A673 (cell line): Measurements from ENCODE around the gene PCNX1. TPM values are rescaled to one million over a fixed set of nuclear protein-coding genes. Genes with fewer than 3 reads are reported as not detected.

Experiments used
- BruUV-seq: library from RNA; stranded (reverse); fragments of 400-500 nt; replicated peaks from 2 replicates; lab custom pipeline; 2021; lab: Mats Ljungman, UMichigan
- CTCF ChIA-PET: fragments of 300-600 bp; sonication (Branson Sonifier 250); formaldehyde crosslinking; loops from one replicate; lab custom pipeline; 2022; ENCODE audit warnings: antibody characterized with exemption; lab: Charles Lee
- POLR2A ChIA-PET: fragments of 300-600 bp; sonication (Branson Sonifier 250); formaldehyde crosslinking; loops from one replicate; lab custom pipeline; 2022; ENCODE audit warnings: antibody characterized with exemption; ENCODE audit not compliant: low non-redundant PET; lab: Charles Lee
- DNase-seq: peaks from one replicate; pipeline ENCODE4 v3.0.0-alpha.2; 2015; ENCODE audit warnings: low spot score
- H3K27ac ChIP-seq: fragments of 200-600 bp; sonication (generic); 2 replicates; pipeline ENCODE4 v1.5.1; 2016; ENCODE audit warnings: mixed run types, low read depth, mild to moderate bottlenecking, mixed read lengths, antibody characterized with exemption, low read length; ENCODE audit not compliant: poor library complexity, severe bottlenecking
- H3K27me3 ChIP-seq: fragments of 200-600 bp; sonication (generic); replicated peaks from 2 replicates; pipeline ENCODE4 v1.6.1; 2017; ENCODE audit warnings: mixed run types, low read depth, mild to moderate bottlenecking, mixed read lengths, antibody characterized with exemption, low read length; ENCODE audit not compliant: insufficient read depth, poor library complexity
- H3K36me3 ChIP-seq: fragments of 200-600 bp; sonication (generic); 2 replicates; pipeline ENCODE4 v1.6.1; 2016; ENCODE audit warnings: mixed run types, mild to moderate bottlenecking, mixed read lengths, antibody characterized with exemption, low read length; ENCODE audit not compliant: insufficient read depth, poor library complexity, severe bottlenecking
- H3K4me1 ChIP-seq: fragments of 200-600 bp; sonication (generic); 2 replicates; pipeline ENCODE4 v1.6.1; 2017; ENCODE audit warnings: mixed run types, mild to moderate bottlenecking, mixed read lengths, antibody characterized with exemption, low read length; ENCODE audit not compliant: insufficient read depth, poor library complexity, severe bottlenecking
- H3K4me3 ChIP-seq: fragments of 200-600 bp; sonication (generic); 2 replicates; pipeline ENCODE4 v1.5.1; 2016; ENCODE audit warnings: low read depth, mixed run types, mild to moderate bottlenecking, mixed read lengths, low read length; ENCODE audit not compliant: poor library complexity, severe bottlenecking
- H3K9me3 ChIP-seq: fragments of 200-600 bp; sonication (generic); 2 replicates; pipeline ENCODE4 v1.6.1; 2016; ENCODE audit warnings: mixed run types, low read depth, mild to moderate bottlenecking, mixed read lengths, antibody characterized with exemption, low read length; ENCODE audit not compliant: poor library complexity, severe bottlenecking
- EZH2 ChIP-seq: fragments of 200-600 bp; sonication (generic); IDR thresholded peaks from 2 replicates; pipeline ENCODE4 v1.6.1; 2017; ENCODE audit warnings: borderline replicate concordance, low read depth, mild to moderate bottlenecking, mixed read lengths, antibody characterized with exemption, low read length; ENCODE audit not compliant: poor library complexity, severe bottlenecking
- intact Hi-C: fragments of 100-400 bp; cut with micrococcal nuclease; formaldehyde crosslinking; loops from one replicate; pipeline ENCODE4 v1.10.0; 2022; ENCODE audit not compliant: unreplicated experiment
- total RNA-seq: library from RNA; stranded (reverse); gene quantifications from 2 replicates; pipeline ENCODE4 v1.2.3, GENCODE V29; 2021
- TF ChIP-seq, protein P1 (sequence below): fragments of 300-800, 200-600 bp; sonication (generic); conservative IDR thresholded peaks from 2 replicates; pipeline ENCODE4 v1.5.1; 2017; ENCODE audit warnings: low read depth, mild to moderate bottlenecking, antibody characterized with exemption, low read length, moderate library complexity, mixed read lengths

The PCNX1 gene
- total RNA-seq, 1 experiment from 2014 or later = 60.7 TPM

GRCh38 chr14:70916300-70916699 is 9.0 kb downstream of the PCNX1 start:
- CTCF ChIA-PET = no interaction called here
- BruUV-seq = no TSS peak
- intact Hi-C loops = no loop called here

DNA sequence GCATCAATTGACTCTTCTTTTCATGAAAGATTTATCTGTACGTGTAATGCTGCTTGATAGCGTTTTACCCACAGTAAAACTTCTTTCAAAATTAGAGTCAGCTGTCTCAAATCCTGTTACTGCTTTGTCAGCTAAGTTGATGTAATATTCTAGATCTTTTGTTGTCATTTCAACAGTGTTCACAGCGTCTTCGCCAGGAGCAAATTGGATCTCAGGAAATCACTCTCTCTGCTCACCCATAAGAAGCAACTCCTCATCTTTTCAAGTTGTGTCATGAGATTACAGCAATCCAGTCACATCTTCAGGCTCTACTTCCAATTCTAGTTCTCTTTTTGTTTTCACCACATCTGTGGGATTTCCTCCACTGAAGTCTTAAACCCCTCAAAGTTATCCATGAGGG is 9.5 kb downstream of the PCNX1 start:
- TF ChIP-seq EZH2 = no peak
- TF ChIP-seq, protein P1, sequence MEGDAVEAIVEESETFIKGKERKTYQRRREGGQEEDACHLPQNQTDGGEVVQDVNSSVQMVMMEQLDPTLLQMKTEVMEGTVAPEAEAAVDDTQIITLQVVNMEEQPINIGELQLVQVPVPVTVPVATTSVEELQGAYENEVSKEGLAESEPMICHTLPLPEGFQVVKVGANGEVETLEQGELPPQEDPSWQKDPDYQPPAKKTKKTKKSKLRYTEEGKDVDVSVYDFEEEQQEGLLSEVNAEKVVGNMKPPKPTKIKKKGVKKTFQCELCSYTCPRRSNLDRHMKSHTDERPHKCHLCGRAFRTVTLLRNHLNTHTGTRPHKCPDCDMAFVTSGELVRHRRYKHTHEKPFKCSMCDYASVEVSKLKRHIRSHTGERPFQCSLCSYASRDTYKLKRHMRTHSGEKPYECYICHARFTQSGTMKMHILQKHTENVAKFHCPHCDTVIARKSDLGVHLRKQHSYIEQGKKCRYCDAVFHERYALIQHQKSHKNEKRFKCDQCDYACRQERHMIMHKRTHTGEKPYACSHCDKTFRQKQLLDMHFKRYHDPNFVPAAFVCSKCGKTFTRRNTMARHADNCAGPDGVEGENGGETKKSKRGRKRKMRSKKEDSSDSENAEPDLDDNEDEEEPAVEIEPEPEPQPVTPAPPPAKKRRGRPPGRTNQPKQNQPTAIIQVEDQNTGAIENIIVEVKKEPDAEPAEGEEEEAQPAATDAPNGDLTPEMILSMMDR = no peak
- Histone ChIP-seq H3K27ac (peak overlapping the region; percentile 61), H3K9me3 (no peaks in the 10 kb centered on the region), H3K27me3 (no peaks in the 10 kb centered on the region), H3K4me3 (no peak overlapping the region), H3K4me1 (peaks cover 60% of the 10 kb centered on the region), H3K36me3 (no peaks in the 10 kb centered on the region)
- CTCF ChIA-PET = no interaction called here
- POLR2A ChIA-PET = interaction anchor here (0.6 kb wide), 1 partner anchor 734 kb away, joined by 5 read pairs; no protein-coding TSS in a partner anchor
- no TSS peak for BruUV-seq
- intact Hi-C loops = no loop called here
- peak; percentile 76 for DNase-seq

More at GRCh38 chr14:70916300-70916699, 9.0 kb downstream of the PCNX1 start:
- POLR2A ChIA-PET = interaction anchor here (0.6 kb wide), 1 partner anchor 735 kb away, joined by 5 read pairs; no protein-coding TSS in a partner anchor
- Histone ChIP-seq H3K9me3 (no peaks in the 10 kb centered on the region), H3K4me1 (peaks cover 64% of the 10 kb centered on the region), H3K27me3 (no peaks in the 10 kb centered on the region), H3K27ac (peak overlapping the region; percentile 61), H3K36me3 (no peaks in the 10 kb centered on the region), H3K4me3 (no peak overlapping the region)
- TF ChIP-seq EZH2 = no peak
- TF ChIP-seq, protein P1 = no peak
- no peak for DNase-seq

- TF ChIP-seq, protein P1 = no peak
- TF ChIP-seq EZH2 = no peak
These were observed 10.4 kb downstream of the PCNX1 start for GRCh38 chr14:70917633-70918032.

More at GRCh38 chr14:70917633-70918032, 10.4 kb downstream of the PCNX1 start:
- Histone ChIP-seq H3K9me3 (no peaks in the 10 kb centered on the region), H3K4me3 (no peak overlapping the region), H3K36me3 (no peaks in the 10 kb centered on the region), H3K27me3 (no peaks in the 10 kb centered on the region), H3K27ac (peak overlapping the region; percentile 61), H3K4me1 (peaks cover 60% of the 10 kb centered on the region)
- POLR2A ChIA-PET = no interaction called here
- CTCF ChIA-PET = no interaction called here
- BruUV-seq = no TSS peak
- DNase-seq = no peak
- intact Hi-C loops = no loop called here
